Left renal pelvis (tissue), 4 donors: ENCODE results near the gene PAOX. TPM values are rescaled to one million over a fixed set of nuclear protein-coding genes. Genes with fewer than 3 reads are reported as not detected.
"Not testable (repeated sequence)": the region's sequence is repeated elsewhere in the genome, so short reads cannot be mapped to it uniquely, and the experiment has no call there.

ENCODE experiments used
- DNase-seq, 4 donors: peaks; one replicate each; pipeline ENCODE4 v3.0.0-alpha.2; 2013; ENCODE audit warnings: low read depth in 4 of 4, low spot score in 3 of 4
- polyA plus RNA-seq, 4 donors: library from polyadenylated mRNA; unstranded; fragments of 120-200 nt; gene quantifications; one replicate each; pipeline ENCODE4 v1.2.1, GENCODE V29; 2013; ENCODE audit not compliant: insufficient read length in 4 of 4

The PAOX gene
- polyA plus RNA-seq, 4 donors = 4.3 to 7.7 (median 4.4) TPM

DNA sequence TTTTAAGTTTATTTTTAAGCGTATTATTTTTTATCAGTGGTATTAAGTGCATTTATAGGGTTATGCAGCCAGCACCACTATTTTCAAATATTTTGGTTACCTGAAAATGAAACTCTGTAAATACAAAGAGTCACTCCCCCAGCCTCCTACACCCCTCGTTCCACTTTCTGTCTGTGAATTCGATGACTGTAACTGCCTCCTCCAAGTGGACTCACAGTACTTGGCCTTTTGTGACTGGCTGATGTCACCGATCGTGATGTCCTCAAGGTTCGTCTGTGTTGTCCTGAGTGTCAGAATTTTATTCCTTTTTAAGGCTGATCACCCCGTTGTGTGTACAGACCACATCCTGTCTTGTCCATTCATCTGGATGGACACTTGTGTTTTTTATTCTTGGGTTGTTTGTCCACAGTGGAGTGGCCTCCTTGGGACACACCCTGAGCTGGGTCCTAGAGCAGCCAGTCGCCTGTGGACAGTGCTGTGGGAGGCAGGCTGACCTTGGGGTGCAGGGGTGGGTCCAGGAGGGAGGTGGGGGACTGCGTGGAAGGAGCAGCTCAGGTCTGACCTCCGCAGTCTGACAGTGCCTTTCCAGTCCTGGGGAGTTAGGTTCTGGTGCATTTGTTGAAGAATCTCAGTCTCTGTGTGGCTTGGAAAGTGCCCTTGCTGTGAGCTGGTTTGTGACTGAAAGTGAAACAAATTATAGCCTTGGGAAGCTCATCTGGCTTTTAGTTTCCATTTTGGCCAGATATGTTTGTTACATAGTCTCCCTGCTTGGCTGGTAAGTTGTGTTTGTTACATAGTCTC, 21.8 kb downstream of the PAOX start:
- no peak for DNase-seq

DNA sequence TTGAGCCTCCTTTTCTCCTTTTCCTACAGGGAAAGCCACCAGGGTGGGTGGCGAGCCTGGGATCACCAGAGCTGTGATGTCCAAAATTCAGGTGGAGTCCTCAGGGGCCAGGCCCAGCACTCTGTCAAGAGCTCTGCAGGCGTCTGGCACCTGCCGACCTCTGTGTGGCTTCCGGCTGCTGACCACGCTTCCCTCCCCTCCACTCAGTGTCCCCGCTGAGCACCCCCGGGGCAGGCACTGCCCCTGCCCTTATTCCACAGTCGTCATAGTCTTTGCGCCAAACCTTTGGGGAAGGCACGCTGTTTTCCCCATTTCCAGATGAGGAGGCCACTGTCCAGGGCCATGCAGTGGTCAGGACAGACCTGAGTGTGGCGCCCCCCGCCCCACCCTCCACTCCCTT, 22.4 kb downstream of the PAOX start:
- DNase-seq = no peak

DNA sequence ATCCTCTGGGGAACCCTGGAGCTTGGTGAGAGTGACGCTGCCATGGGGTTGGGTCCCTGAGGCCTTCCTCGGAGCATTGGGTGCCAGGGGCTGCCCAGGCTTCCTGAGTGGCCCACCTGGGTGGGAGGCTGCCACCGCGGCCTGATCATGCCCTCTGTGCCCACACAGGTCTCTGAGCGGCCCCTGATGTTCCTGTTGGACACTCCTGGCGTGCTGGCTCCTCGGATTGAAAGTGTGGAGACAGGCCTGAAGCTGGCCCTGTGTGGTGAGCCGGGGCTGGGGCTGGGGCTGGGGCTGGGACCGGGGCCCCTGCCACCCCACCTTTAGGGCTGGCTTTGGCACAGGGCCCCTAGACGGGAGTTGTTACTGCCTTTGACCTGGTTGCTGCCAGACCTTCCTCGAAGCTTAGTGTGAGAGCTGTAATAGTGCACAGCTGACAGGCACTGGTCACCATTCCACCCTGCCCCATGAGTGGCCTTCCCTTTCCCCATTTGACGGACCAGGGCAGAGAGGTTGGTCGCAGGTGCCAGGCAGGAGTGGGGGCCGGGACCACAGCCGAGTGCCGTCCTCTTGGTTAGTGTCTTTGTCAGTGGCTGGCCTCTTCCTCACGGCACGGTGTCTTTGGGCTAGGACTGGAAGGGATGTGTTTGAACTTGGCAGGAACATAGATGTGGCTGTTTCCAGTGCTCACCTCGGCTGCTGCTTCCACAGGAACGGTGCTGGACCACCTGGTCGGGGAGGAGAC, 23.1 kb downstream of the PAOX start:
- no peak for DNase-seq

DNA sequence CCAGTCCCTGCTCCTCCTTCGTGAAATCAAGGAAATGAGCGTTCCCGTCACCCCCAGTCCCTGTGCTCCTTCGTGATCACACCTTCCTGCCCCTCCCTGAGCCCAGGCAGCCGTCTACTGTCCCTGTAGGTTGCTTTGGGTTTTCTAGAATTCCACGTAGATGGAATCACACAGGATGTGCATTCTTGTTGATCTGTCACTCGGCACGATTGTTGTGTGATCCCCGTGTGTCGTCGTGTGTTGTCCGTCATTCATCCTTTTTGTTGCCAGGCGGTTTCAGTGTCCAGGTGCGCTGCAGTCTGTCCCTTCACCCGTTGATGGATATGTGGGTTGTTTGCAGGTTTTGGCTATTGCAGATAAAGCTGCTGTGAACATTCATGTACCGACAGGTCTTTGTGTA, 24.3 kb downstream of the PAOX start:
- DNase-seq = no peak

DNA sequence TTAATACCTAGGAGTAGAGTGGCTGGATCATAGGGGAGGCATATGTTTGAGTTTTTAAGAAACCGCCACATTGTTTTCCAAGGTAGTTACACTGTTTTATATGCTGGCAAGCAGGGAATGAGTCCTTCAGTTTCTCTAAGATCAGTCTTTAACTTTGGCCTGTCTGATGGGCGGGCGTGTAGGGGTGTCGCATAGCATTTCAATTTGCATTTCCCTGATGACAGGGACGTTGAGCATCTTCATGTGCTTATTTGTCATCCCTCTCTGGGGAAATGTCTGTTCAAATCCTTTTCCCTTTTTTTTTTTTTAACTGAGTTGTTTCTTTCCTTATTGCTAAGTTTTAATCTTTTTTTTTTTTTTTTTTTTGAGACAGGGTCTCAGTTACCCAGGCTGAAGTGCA, 24.7 kb downstream of the PAOX start:
- DNase-seq = no peak

DNA sequence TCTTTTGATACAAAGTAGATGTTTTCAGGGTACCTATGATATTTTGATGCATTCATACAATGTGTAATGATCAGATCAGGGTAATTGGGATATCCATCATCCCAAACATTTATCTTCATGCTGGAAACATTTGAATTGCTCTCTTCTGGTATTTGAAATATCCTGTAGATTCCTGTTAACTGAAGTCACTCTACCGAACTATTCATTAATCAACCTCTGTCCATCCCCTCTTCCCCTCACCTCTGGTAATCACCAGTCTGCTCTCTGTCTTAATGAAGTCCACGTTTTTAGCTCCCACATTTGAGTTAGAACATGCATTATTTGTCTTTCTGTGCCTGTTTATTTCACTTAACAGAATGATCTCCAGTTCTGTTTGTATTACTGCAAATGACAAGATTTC, 26.2 kb downstream of the PAOX start:
- DNase-seq = no peak

DNA sequence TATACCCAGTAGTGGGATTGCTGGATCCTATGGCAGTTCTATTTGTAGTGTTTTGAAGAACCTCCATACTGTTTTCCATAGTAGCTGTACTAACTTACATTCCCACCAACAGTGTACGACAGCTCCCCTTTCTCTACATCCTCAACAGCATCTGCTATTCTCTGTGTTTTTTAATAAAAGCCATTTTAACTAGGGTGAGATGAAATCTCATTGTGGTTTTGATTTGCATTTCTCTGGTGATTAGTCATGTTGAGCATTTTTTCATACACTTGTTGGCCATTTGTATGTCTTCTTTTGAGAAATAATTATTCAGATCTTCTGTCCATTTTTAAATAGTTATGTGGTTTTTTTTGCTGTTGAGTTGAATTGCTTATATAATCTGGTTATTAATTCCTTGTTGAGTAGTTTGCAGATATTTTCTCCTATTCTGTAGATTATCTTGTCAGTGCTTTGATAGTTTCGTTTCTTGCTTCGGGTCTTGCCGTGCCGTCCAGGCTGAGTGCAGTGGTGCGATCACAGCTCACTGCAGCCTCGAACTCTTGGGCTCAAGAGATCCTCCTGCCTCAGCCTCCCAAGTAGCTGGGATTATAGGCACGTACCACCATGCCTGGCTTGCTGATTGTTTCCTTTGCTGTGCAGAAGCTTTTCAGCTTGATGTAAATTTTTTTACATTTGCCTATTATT, 26.9 kb downstream of the PAOX start:
- no peak for DNase-seq

DNA sequence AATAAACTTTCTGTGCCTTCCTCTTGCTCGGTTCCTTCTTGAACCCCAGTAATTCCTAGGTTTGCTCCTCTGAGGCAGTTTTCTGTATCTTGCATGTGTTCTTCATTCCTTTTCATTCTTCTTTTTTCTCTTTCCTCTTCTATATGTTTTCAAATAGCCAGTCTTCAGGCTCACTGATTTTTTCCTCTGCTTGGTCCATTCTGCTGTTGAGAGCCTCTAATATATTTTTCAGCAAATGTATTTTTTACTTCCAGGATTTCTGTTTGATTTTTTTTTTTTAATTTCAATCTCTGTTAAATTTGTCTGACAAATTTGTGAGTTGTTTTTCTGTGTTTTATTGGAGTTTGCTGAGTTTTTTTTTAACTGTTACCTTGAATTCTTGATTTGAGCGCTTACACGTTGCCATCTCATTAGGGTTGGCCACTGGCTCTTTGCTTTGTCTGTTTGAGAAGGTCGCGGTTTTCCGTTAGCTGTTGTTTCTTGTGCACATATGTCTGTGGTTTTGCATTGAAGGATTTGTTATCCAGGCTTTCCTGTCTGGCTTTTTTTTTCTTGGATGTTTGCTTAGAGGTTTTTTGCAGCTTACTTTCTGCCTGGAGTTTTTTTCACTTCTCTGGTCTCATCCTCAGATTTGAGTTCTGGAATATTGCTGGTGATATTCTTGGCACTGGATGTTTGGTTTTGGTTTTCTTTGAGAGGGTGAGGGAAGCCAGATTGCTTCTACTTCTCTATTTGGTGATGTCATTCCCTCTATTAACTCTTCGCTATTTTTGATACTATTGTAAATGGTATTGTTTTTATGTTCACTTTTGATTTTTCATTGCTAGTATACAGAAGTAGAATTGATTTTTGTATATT, 32.7 kb downstream of the PAOX start:
- no peak for DNase-seq

DNA sequence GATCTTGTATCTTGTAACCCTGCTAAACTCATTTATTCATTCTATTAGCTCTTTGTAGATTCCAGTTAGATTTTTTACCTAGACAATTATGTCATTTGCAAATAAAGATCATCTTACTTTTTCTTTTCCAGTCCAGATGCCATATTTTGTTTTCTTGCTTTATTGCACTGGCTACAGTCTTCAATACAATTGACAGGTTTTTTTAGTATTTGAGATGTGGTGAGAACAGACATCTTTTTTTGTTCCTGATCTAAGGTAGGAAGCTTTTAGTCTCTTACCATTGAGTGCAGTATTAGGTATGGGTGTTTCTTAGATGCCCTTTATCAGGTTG, 33.3 kb downstream of the PAOX start:
- DNase-seq = no peak

DNA sequence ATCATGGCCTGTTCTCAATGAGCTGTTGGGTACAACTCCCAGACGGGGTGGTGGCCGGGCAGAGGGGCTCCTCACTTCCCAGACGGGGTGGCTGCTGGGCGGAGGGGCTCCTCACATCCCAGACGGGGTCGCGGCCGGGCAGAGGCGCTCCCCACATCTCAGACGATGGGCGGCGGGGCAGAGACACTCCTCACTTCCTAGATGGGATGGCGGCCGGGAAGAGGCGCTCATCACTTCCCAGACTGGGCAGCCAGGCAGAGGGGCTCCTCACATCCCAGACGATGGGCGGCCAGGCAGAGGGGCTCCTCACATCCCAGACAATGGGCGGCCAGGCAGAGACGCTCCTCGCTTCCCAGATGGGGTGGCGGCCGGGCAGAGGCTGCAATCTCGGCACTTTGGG, 35.3 kb downstream of the PAOX start:
- not testable (repeated sequence) for DNase-seq

DNA sequence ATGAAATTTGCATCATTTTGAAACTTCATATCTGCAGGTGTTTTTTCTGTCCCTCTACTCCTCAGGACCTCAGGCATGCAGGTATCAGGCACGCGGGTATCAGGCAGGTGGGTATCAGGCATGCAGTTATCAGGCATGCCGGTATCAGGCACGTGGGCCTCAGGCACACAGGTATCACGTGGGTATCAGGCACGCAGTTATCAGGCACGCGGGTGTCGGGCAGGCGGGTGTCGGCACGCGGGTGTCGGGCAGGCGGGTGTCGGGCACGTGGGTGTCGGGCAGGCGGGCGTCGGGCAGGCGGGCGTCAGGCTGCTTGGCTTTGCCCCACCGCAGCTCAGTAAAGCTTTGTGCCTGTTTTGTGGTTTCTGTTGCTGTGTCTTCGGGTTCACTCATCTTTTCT, 36.7 kb downstream of the PAOX start:
- no peak for DNase-seq

DNA sequence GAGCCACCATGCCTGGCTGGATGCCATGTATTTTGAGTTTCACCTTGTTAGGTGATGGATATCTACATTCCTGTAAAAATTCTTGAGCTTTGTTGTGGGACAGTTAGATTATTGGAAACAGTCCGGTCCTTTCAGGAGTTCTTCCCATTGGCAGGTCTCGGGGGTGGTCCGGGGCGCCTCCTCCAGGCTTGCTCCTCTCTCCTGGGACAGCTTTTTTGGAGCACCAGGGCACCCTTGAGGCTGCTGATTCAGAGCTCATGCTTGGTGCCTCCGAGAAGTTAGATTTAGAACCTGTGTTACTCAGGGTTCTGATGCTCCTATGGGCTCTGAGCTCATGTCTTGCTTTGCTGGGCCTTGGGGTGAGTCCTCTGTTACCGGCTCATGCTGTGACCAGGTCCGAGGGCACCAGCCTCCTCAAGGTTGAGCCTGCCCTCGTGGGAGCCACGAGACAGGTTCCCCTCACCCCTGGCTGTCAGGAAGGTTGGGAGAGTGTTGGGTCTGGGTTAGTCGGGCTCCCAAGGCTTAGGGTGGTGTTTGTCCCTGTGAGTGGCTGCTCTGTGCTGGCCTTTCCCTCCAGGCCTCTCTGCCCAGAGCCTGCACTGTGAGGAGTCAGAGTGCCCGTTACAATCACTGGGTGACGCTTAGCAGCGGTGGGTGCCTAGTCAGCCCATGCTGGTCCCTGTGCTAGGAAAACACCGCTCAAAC, 39.4 kb downstream of the PAOX start:
- DNase-seq = no peak

DNA sequence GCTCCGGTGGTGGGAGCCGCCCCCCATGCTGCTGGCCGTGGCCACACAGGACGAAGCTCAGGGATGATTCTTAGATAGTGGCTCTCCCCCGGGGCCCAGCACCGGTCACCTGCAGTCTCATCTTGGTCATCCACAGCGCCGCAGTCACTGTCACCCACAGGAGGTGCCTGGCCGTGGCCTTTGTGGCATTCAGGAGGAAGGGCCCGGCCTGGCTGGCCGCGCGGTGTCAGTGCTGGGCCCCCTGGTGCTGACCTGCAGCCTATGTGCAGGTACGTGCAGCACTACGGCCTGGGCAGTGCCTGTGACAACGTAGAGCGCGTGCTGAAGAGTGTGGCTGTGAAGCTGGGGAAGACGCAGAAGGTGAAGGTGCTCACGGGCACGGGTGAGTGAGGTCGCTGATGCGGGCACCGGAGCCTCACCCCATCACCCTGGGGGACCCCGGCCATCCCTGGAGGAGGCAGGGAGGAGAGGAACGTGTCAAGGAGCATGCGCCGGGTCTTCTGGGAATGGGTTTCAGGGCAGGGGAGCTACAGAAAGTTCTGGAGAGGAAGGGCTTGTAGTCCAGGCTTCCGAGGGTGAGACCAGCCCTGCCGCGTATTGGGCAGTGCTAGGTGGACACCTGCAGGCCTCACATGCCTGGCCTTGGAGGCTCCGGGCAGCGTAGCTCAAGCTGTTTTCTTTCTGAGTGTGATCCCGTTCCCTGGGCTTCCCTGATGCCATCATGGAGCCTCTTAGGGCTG, 40.3 kb downstream of the PAOX start:
- DNase-seq = no peak

DNA sequence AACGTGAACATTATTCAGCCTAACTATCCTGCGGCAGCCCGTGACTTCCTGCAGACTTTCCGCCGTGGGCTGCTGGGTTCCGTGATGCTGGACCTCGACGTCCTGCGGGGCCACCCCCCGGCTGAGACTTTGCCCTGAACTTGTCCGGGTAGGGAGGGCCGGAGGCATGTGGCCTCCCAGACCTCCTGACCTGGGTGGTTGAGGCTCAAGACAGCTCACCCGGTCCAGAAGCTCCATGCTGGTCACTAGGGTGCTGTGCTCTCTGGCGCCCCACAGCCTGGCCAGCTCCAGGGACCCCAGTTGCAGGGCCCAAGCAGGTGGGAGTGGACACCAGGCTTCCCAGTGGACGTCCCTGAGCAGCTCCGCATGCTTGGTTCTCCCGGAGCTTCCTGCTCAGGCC, 41.0 kb downstream of the PAOX start:
- no peak for DNase-seq

DNA sequence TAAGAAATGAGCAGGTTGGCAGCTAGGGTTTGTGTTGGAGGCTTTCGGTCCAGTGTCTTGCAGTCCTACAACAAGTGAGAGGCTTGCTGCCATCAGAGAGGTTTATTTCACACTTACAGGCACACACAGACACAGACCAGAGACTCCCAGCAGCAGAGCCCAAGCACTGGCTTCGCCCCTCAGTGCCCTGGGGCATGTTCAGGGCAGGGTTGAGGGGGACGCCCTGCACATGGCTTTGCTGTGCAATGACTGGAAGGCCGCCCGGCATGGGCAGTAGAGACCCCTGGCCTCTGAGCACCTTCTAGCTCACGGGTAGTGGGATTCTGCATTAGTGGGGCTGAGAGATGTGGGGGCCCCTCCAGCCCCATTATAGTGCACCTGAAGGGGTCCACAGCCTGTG, 41.5 kb downstream of the PAOX start:
- DNase-seq = no peak

DNA sequence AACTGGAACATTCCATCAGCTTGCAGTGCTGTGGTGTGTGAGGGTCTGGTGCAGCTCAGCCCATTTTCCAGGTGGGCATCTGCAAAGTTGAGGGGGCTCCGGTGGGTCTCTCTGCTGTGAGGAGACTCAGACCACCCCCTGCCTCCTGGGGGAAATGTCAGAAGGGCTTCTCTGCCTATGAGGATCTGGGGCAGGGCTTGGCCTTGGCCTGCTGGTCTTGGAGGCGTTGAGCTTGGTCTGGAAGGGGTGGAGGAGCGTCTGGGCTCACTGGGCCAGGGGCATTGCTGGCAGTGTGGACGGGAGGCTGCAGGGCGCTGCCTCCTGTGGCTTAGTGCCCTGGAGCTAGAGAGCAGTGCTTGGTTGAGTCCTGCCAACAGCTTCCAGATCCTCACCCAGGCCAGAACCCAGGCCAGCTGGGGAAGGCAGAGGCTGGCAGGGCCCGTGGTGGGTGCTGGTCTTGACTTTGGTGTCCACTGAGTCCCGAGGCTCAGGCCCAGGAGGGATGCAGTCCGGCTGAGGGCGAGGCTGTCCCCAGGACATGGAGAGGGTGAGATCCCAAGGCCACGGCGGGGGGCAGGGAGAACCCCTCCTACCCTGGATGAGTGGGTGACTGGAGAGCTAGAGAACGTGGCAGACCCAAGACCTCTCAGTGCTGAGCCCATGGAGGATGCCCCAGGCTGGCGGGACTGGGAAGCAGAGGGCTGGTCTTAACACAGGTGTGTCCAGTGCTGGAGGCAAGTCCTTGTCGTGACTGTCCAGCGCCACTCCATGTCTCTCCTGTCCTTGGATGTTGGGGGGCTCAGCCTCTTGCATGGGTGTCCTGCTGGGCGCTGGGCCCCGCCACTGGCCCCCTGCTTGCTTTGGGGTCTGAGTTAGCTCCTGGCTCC, 42.5 kb downstream of the PAOX start:
- no peak for DNase-seq

DNA sequence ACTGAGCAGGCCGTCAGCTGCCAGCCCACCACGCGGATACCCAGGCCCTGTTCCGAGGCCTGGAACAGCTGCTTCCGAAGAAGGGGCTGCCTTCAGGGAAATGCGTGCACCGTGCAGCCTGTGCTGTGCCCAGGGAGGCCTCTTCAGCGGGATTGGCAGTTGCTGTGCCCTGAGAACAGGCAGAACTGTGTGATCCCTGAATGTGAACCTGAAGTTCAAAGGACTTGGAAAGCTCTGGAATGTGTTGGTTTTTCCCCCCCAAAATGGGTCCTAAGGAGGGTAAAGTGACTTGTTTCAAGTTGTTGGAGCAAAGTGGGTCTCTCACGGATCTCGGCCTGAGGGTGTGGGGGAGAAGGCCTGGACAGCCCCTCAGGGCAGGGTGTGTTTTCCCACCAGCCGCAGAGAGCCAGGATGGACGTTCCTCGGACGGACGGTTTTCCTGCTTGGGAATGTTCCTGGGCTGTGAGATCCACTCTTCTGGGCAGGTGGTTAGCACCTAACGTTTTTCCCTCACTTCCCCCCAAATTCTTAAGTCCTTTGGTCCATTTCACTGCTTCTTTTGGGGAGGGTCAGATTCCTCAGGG, 43.3 kb downstream of the PAOX start:
- DNase-seq = no peak
